ENCODE results near the gene ABTB1.

ABTB1 gene

GRCh38 chr3:127708837-127709236, 36.1 kb downstream of the ABTB1 start:
- peaks cover 4% of the 10 kb centered on the region for H3K36me3 ChIP-seq
- H3K4me1 ChIP-seq (ENCODE audit: control insufficient read depth in 1 of 2, insufficient read depth in 1 of 2, low read depth in 1 of 2, low read length in 1 of 2): no peaks in the 10 kb centered on the region
- no peak overlapping the region for H3K27ac ChIP-seq
- no peak overlapping the region for H3K4me3 ChIP-seq (ENCODE audit: low read depth in 1 of 2, low read length in 1 of 2)
- TF ChIP-seq, protein P1, sequence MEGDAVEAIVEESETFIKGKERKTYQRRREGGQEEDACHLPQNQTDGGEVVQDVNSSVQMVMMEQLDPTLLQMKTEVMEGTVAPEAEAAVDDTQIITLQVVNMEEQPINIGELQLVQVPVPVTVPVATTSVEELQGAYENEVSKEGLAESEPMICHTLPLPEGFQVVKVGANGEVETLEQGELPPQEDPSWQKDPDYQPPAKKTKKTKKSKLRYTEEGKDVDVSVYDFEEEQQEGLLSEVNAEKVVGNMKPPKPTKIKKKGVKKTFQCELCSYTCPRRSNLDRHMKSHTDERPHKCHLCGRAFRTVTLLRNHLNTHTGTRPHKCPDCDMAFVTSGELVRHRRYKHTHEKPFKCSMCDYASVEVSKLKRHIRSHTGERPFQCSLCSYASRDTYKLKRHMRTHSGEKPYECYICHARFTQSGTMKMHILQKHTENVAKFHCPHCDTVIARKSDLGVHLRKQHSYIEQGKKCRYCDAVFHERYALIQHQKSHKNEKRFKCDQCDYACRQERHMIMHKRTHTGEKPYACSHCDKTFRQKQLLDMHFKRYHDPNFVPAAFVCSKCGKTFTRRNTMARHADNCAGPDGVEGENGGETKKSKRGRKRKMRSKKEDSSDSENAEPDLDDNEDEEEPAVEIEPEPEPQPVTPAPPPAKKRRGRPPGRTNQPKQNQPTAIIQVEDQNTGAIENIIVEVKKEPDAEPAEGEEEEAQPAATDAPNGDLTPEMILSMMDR (IDR thresholded peaks at IDR 0.05): no peak
- H3K27me3 ChIP-seq: no peaks in the 10 kb centered on the region
- H3K9me3 ChIP-seq: no peaks in the 10 kb centered on the region

DNA sequence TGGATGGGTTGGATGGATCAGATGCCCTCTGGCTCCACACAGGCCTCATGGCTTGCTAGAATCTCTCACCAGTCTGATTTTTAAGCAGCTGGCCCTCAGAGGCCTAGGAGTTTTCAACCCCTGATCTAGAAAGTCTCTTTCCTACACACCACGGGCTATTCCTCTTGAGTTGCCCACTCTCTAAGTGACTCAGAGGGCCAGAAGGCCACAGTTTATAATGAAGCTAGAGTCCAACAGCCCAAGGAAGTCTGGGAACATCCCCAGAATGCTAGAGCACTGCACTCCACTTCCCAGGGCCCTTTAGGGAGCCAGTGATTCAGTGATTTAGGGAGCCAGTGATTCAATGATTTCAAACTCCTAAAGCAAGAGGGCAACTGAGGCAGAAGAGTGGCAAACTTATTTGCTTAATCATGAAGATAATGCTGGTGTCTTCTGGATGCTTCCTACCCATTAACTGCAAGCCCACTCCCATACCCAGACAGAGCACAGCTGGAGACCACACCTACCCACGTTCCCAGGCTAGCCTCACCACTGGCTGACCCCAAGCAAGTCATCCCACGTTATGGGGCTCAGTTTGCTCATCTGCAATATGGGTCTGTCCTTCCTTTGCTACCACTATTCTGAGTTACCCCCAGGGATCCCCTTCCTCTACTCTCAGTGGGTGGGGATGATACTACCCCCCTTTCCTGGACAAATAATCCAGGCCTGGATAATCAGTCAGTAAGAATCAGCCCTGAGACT, 36.7 kb downstream of the ABTB1 start:
- peaks cover 8% of the 10 kb centered on the region for H3K36me3 ChIP-seq

GRCh38 chr3:127710155-127710941, 37.6 kb downstream of the ABTB1 start:
- no peak overlapping the region for H3K4me3 ChIP-seq (ENCODE audit: low read depth in 1 of 2, low read length in 1 of 2)
- H3K36me3 ChIP-seq: peaks cover 10% of the 10 kb centered on the region
- no peak overlapping the region for H3K27ac ChIP-seq
- H3K4me1 ChIP-seq (ENCODE audit: control insufficient read depth in 1 of 2, insufficient read depth in 1 of 2, low read depth in 1 of 2, low read length in 1 of 2): peaks cover 0 to under 1% of the 10 kb centered on the region in 2 experiments
- no peaks in the 10 kb centered on the region for H3K27me3 ChIP-seq
- H3K9me3 ChIP-seq: no peaks in the 10 kb centered on the region
- TF ChIP-seq, protein P1 (IDR thresholded peaks at IDR 0.05): no peak

More for the DNA sequence above, 36.7 kb downstream of the ABTB1 start:
- TF ChIP-seq, protein P1 (IDR thresholded peaks at IDR 0.05): no peak
- no peaks in the 10 kb centered on the region for H3K27me3 ChIP-seq
- no peak overlapping the region for H3K27ac ChIP-seq
- H3K4me1 ChIP-seq (ENCODE audit: control insufficient read depth in 1 of 2, insufficient read depth in 1 of 2, low read depth in 1 of 2, low read length in 1 of 2): no peaks in the 10 kb centered on the region
- no peaks in the 10 kb centered on the region for H3K9me3 ChIP-seq
- H3K4me3 ChIP-seq (ENCODE audit: low read depth in 1 of 2, low read length in 1 of 2): no peak overlapping the region

DNA sequence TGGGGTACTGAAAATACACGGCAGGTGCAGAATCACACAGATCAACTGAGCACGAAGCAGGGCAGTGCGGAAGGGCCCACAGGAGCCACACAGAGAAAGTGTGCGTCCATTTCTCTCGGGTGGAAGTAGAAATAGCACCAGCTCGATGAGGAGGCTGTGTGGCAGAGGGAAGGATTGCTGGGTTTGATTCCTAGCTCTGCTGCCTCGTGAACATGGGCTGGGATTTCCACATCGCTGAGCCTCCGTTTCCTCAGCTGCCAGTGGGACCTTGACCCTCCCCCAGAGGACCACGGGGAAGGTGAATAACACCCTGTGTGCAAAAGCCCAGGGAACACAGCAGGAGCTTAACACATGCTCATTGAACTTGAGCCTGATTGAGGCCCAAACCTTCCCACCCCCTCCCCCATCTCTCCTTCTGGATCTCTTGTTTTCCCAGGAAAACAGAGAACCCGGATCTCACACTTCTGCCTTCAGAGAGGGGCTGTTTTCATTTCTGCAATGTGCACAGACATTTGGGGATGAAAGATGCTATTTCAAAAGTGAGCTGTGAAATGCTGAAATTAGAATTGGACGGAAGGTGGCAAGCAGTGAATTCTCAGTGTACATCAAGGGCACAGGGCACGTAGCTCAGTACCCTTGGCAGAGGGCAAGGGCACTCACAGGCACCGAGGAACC, 38.4 kb downstream of the ABTB1 start:
- H3K4me3 ChIP-seq (ENCODE audit: low read depth in 1 of 2, low read length in 1 of 2): no peak overlapping the region
- H3K4me1 ChIP-seq (ENCODE audit: control insufficient read depth in 1 of 2, insufficient read depth in 1 of 2, low read depth in 1 of 2, low read length in 1 of 2): peaks cover 4 to 5% of the 10 kb centered on the region in 2 experiments

DNA sequence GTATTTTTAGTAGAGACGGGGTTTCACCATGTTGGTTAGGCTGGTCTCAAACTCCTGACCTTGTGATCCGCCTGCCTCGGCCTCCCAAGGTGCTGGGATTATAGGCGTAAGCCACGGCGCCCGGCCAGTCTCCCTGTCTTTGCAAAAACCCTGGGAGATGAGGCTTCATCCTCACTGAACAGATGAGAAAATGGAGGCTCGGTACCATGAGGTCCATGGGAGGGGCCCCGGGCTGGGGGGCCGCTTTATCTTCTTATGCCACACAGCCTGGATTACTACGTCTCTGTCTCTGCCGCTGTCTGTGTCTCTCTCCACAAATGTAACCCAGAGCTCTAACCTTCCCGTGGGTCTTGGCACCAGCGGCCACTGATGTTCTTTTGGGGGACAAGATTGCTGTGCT, 39.1 kb downstream of the ABTB1 start:
- Histone ChIP-seq H3K36me3 (peaks cover 10% of the 10 kb centered on the region), H3K4me3 (ENCODE audit: low read depth in 1 of 2, low read length in 1 of 2) (no peak overlapping the region), H3K9me3 (no peaks in the 10 kb centered on the region), H3K4me1 (ENCODE audit: control insufficient read depth in 1 of 2, insufficient read depth in 1 of 2, low read depth in 1 of 2, low read length in 1 of 2) (peaks cover 4 to 5% of the 10 kb centered on the region in 2 experiments), H3K27me3 (no peaks in the 10 kb centered on the region), H3K27ac (no peak overlapping the region)
- TF ChIP-seq, protein P1 (IDR thresholded peaks at IDR 0.05): no peak

More for the DNA sequence above, 38.4 kb downstream of the ABTB1 start:
- no peak overlapping the region for H3K27ac ChIP-seq
- H3K36me3 ChIP-seq: peaks cover 10% of the 10 kb centered on the region
- TF ChIP-seq, protein P1 (IDR thresholded peaks at IDR 0.05): no peak
- H3K9me3 ChIP-seq: no peaks in the 10 kb centered on the region
- H3K27me3 ChIP-seq: no peaks in the 10 kb centered on the region
